HG02943 (cell line): ENCODE data around the gene FCMR.

Experiments used
- ATAC-seq: cut with Tn5 transposase; IDR thresholded peaks from one replicate; pipeline ENCODE4 v1.9.1; 2021; ENCODE audit warnings: mild to moderate bottlenecking, low read depth, moderate library complexity; ENCODE audit not compliant: unreplicated experiment

FCMR gene

GRCh38 chr1:206951318-206952100 lies 29.8 kb upstream of the FCMR start:
- ATAC-seq, result no peak

- no peak for ATAC-seq
Measured at GRCh38 chr1:206949641-206950040, 27.9 kb upstream of the FCMR start.

- ATAC-seq, result no peak
Measured at GRCh38 chr1:206949208-206949607, 27.5 kb upstream of the FCMR start.

GRCh38 chr1:206947255-206947654 lies 25.5 kb upstream of the FCMR start:
- no peak for ATAC-seq

- ATAC-seq, result no peak
Measured at GRCh38 chr1:206946261-206946660, 24.5 kb upstream of the FCMR start, which contains the start of gene PIGR. TSS of gene PIGR (minus strand) at chr1:206946466. CDS start at chr1:206940531, 5,935 bp downstream.

- ATAC-seq, result no peak
Measured at GRCh38 chr1:206945779-206946178, 24.0 kb upstream of the FCMR start.

- ATAC-seq, result no peak
Measured at GRCh38 chr1:206944703-206945102, 23.0 kb upstream of the FCMR start.

- ATAC-seq, result no peak
Measured at GRCh38 chr1:206941766-206942418, 20.2 kb upstream of the FCMR start.

GRCh38 chr1:206940588-206940936 lies 18.8 kb upstream of the FCMR start:
- no peak for ATAC-seq

GRCh38 chr1:206939841-206940587 lies 18.3 kb upstream of the FCMR start:
- no peak for ATAC-seq

GRCh38 chr1:206939131-206939530 lies 17.4 kb upstream of the FCMR start:
- no peak for ATAC-seq

- ATAC-seq, result no peak
Measured at GRCh38 chr1:206937425-206937824, 15.7 kb upstream of the FCMR start.

- no peak for ATAC-seq
Measured at GRCh38 chr1:206935491-206936067, 13.8 kb upstream of the FCMR start.

GRCh38 chr1:206933333-206933945 lies 11.7 kb upstream of the FCMR start:
- no peak for ATAC-seq

- no peak for ATAC-seq
Measured at GRCh38 chr1:206932177-206932576, 10.4 kb upstream of the FCMR start.

- no peak for ATAC-seq
Measured at GRCh38 chr1:206931709-206932108, 10.0 kb upstream of the FCMR start.

GRCh38 chr1:206930210-206930798 lies 8.6 kb upstream of the FCMR start:
- ATAC-seq, result peak; percentile 68

- ATAC-seq, result no peak
Measured at GRCh38 chr1:206929524-206929923, 7.8 kb upstream of the FCMR start.

GRCh38 chr1:206926286-206926685 lies 4.5 kb upstream of the FCMR start:
- no peak for ATAC-seq

GRCh38 chr1:206925106-206925736 lies 3.5 kb upstream of the FCMR start:
- ATAC-seq, result peak; percentile 59
